GM20431 (cell line): ENCODE data around the gene ZNF385A.

Experiments
- in situ Hi-C: fragments of 300-500 bp; cut with MseI, MboI; formaldehyde crosslinking; loops from one replicate; pipeline ENCODE4 v1.15.0; 2020; ENCODE audit warnings: low sequenced_read_pairs; ENCODE audit not compliant: unreplicated experiment

Gene ZNF385A

DNA sequence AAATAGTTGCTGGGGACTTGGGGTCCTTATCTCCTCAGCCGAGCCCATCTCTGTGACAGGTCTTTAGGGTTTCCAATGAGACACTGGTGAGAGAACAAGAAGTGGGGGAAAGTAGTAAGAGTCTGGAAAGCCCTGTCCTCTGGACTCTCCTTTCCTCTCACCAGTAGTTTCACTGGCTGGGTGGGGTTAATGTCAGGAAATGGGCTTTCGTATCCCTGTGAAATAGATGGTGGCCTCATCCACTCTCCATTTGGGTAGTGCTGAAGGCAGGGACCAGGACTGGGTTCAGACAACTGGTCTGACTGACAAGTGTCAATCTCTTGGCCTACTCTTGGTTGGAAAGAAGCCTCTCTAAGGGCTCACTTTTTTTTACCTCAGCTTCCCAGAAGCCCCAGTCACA is 7.5 kb downstream of the ZNF385A start:
- in situ Hi-C loops: no loop called here

GRCh38 chr12:54376596-54376995 is 7.9 kb downstream of the ZNF385A start:
- in situ Hi-C loops: no loop called here

GRCh38 chr12:54375259-54375579 is 9.3 kb downstream of the ZNF385A start:
- in situ Hi-C loops: no loop called here

GRCh38 chr12:54374562-54375258 is 9.8 kb downstream of the ZNF385A start:
- in situ Hi-C loops: loop anchor here (25.0 kb wide), 1 partner anchor 362 kb away; the partner anchor contains the start of genes HOXC8 and HOXC9

- in situ Hi-C loops: loop anchor here (25.0 kb wide), 1 partner anchor 362 kb away; the partner anchor contains the start of genes HOXC8 and HOXC9
Observed at GRCh38 chr12:54373649-54374561, 10.6 kb downstream of the ZNF385A start.

- in situ Hi-C loops: loop anchor here (25.0 kb wide), 1 partner anchor 360 kb away; the partner anchor contains the start of genes HOXC8 and HOXC9
Observed at GRCh38 chr12:54372113-54372806, 12.3 kb downstream of the ZNF385A start.

- in situ Hi-C loops: loop anchor here (25.0 kb wide), 1 partner anchor 359 kb away; the partner anchor contains the start of genes HOXC8 and HOXC9
Observed at GRCh38 chr12:54371328-54372112, 13.0 kb downstream of the ZNF385A start.

- in situ Hi-C loops: loop anchor here (25.0 kb wide), 1 partner anchor 358 kb away; the partner anchor contains the start of genes HOXC8 and HOXC9
Observed at GRCh38 chr12:54370171-54370730, 14.3 kb downstream of the ZNF385A start.

- in situ Hi-C loops: loop anchor here (10.0 to 25.0 kb wide), 2 partner anchors 155 to 357 kb away; partner anchors contain the start of genes HOXC8 and HOXC9
Observed at GRCh38 chr12:54369597-54370131, 14.9 kb downstream of the ZNF385A start.

DNA sequence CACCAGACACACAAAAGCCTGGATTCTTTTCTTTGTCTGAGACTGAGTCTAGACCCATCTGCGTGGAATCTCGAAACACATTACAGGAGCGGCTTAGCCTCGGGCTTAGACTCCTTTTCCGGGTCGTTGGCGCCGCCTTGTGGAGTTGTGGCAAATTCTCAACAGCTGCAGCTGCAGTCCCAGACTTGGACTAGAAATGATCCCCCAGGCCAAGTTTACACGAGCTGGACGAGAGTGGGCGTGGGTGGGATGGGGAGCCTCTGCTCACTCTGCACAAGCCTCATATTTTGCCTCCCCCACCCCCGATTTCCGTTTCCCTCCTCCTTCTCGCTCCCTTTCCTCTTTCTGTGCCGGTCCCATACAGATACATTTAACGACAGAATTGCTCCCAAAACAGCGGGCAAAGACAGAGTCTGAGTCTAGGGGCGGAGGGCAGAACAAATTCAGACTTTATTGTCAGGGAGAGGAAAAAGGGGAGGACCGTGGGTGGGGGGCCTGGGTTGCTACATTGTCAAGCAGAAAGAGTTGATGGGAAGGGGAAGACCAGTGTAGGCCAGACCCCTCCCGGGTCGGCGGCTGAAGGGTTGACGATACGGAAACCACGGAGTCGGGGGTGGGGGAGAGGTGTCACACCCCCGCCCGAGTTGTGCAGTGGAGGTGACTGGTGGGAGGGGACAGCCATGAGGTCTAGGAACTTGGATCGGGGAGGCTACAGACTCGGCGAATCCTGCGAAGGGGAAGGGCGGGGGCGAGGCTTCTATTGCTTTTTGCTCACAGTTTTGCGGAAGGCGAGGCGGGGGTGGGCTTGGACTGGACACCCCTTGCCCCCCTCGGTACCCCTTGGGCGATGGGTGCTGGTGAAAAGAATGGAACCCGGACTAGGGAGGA is 15.6 kb downstream of the ZNF385A start:
- in situ Hi-C loops: loop anchor here (10.0 to 25.0 kb wide), 2 partner anchors 154 to 357 kb away; partner anchors contain the start of genes HOXC8 and HOXC9

DNA sequence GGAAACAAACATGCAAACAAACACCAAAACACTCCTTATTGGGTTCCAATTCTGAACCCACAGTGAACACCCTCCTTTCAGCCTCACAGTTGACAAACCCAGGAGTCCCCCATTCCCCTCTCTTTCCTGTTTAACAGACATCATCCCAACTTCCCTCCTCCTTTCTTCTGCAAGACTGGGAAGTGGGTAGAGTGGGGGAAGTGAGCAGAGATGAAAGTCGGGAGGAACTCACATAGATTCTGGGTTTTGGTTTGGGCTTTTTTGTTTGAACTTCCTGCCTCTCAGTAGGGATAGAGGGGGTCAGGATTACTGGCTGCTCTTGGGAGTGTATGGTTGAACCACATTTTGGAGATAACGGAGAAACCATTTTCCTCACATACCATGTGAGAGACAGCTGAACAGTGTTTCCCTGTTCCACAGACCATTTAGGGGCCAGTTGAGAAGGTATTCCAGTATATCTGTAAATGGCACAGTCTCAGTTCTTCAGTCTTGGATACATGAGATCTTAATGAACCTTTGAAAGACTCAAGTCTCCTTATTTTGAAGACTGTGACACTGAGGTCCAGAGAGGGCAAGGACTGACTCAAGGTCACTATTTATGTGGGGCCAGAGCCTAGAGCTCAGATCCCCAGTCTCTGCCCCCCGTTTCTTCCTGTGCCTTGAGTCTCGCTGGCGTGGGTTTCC is 16.4 kb downstream of the ZNF385A start:
- in situ Hi-C loops: loop anchor here (10.0 to 25.0 kb wide), 2 partner anchors 153 to 356 kb away; partner anchors contain the start of genes HOXC8 and HOXC9

GRCh38 chr12:54364413-54364812 is 20.1 kb downstream of the ZNF385A start, which contains the start of gene GPR84:
Gene GPR84 (minus strand): TSS chr12:54364486. CDS start chr12:54363851, 635 bp downstream.
- in situ Hi-C loops: loop anchor here (10.0 to 25.0 kb wide), 2 partner anchors 150 to 352 kb away; partner anchors contain the start of genes HOXC8 and HOXC9

DNA sequence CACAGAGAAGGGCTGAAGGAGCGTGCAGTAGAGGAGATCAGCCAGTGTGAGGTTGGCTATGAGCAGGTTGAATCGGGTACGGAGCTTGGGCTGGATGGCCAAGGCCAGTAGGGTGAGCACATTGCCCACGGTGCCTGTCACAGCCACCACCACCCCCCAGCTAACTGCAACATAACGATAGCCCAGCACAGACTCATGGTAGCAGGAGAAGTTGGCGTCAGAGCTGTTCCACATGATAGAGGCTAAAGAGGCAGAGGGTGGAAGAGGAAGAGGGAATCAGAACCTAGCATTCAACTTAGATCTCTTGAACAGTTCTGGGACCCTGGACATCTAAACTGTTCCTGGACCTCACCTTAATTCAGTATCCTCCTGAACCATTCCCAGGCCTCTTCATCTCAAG is 20.9 kb downstream of the ZNF385A start:
- in situ Hi-C loops: loop anchor here (10.0 to 25.0 kb wide), 2 partner anchors 149 to 351 kb away; partner anchors contain the start of genes HOXC8 and HOXC9

- in situ Hi-C loops: loop anchor here (10.0 to 25.0 kb wide), 2 partner anchors 148 to 351 kb away; partner anchors contain the start of genes HOXC8 and HOXC9
Observed at GRCh38 chr12:54363047-54363446, 21.5 kb downstream of the ZNF385A start.

DNA sequence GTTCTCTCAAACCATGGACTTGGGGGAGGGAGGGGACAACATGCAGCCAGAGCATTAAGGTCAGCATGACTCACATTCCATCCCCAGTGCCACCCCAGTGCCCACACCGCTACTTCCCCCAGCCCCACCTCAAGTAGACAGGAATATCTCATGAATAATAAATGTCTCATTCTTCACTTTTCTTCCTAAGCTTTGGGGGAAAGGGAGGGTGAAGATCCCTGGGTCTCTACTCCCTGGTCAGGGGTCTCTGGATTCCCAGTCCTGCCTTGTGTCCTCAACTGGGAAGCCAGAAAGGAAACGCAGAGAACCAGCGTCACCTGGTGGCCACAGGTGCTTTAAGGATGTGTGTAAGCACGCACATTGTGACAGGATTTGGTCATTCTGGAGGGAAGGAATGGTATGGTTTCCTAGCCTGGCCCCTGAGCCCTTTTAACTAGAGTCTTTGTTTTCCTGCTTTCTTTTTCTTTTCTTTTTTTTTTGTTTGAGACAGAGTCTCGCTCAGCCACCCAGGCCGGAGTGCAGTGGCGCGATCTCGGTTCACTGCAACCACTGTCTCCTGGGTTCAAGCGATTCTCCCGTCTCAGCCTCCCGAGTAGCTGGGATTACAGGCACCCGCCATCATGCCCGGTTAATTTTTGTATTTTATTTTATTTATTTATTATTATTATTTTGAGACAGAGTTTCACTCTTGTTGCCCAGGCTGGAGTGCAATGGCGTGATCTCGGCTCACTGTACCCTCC is 23.6 kb downstream of the ZNF385A start:
- in situ Hi-C loops: loop anchor here (10.0 to 25.0 kb wide), 2 partner anchors 146 to 349 kb away; partner anchors contain the start of genes HOXC8 and HOXC9
